ENCODE results near the gene ATP9A.

The ATP9A gene

GRCh38 chr20:51631011-51631950 lies 136.9 kb downstream of the ATP9A start:
- no peak for DNase-seq (ENCODE audit: low read depth in 2 of 2)

GRCh38 chr20:51629399-51630058 lies 138.7 kb downstream of the ATP9A start:
- DNase-seq (ENCODE audit: low read depth in 2 of 2) = no peak

GRCh38 chr20:51628533-51629398 lies 139.4 kb downstream of the ATP9A start:
- no peak for DNase-seq (ENCODE audit: low read depth in 2 of 2)

DNA sequence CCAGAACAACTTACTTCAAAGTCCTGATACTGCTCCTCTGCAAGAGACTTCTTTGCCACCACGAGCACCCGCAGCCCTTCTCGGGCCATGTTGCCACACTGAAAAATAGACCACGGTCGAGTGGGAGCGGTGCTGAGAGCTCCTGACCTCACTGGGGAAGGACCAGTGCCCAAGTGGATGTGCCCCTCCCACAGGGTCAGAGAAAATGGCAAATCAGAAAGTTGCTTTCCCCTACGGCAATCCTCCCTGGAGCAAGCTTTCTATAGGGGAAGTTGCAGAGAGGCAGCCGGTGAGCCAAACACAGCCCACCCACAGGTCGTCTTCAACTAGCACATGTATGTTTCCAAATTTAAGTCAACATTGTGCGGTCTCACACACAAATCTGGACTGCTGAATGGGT lies 140.6 kb downstream of the ATP9A start:
- DNase-seq (ENCODE audit: low read depth in 2 of 2) = no peak

- DNase-seq (ENCODE audit: low read depth in 2 of 2) = no peak
Measured at GRCh38 chr20:51625105-51625504, 143.1 kb downstream of the ATP9A start.

GRCh38 chr20:51624157-51624731 lies 143.9 kb downstream of the ATP9A start:
- DNase-seq (ENCODE audit: low read depth in 2 of 2) = peak in 1 of 2 donors; percentile 30

DNA sequence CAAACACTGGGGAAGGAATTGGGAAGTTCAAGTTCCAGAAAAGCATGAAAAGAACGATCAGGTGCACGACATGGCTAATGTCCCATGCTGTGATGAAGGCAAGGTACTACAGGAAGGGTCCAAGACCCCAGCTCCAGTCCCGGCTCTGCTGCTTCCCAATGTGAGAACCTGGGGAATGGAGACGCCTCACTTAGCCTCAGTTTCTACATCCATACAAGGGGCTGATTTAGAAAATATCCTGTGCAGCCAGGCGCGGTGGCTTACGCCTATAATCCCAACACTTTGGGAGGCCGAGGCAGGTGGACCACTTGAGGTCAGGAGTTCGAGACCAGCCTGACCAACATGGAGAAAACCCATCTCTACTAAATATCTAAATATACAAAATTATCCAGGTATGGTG lies 144.9 kb downstream of the ATP9A start:
- no peak for DNase-seq (ENCODE audit: low read depth in 2 of 2)

DNA sequence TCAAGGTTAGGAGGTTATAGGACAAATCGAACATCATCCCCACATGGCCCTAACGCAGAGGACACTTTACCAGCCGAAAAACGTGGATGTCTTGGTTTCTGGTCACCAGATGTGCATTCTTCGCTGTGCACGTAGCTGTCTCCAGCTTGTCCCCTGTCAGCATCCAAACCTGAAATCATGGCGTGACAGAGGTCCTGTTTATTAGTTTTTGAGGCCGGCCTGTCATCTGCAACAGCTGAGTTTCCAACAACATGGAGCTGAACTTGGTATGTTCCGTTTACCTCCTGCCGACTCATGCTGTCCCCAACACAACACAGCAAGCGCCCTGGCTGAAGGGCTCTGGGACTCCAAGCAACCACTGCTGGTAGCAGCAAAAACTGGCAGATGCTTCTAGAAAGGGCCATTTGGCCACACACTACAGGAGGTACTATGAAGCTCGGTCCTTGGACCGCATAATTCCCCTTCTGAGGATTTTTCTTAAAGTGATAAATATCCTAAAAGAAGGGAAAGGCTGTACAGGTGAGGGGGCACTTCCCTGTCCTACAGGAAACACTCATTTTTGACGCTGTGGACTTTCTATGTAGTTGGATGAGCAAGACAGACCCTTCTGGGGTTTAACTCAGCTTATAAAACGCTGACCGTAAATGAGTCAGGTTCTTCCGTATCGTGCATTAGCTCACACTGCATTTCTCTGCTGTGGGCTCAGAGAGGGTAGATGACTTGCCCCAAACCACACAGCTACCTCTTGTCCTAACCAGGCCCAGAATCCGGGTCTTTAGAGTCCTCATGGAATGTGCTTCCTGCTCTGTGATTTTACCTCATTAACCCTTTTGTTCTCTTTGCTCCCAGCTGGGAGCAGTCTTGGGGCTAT lies 146.0 kb downstream of the ATP9A start:
- no peak for DNase-seq (ENCODE audit: low read depth in 2 of 2)

GRCh38 chr20:51620432-51620831 lies 147.8 kb downstream of the ATP9A start:
- DNase-seq (ENCODE audit: low read depth in 2 of 2) = no peak

DNA sequence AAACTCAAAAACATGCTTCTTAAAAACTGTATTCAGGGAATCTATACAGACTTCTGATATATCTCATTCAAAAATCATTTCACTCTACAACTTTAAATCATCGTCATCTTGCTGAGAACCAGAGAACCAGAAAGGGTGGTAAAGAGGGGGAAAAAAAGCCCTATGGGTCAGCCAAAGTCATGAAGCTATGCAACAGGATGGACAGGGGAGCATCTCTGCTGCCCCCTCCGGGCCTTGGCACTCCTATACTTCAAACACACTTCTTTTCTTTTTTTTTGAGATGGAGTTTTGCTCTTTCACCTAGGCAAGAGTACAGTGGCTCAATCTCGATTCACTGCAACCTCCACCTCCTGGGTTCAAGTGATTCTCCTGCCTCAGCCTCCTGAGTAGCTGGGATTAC lies 152.1 kb downstream of the ATP9A start:
- no peak for DNase-seq (ENCODE audit: low read depth in 2 of 2)

GRCh38 chr20:51614687-51615086 lies 153.5 kb downstream of the ATP9A start:
- DNase-seq (ENCODE audit: low read depth in 2 of 2) = no peak

- DNase-seq (ENCODE audit: low read depth in 2 of 2) = no peak
Measured at GRCh38 chr20:51613580-51613979, 154.6 kb downstream of the ATP9A start.

GRCh38 chr20:51612896-51613295 lies 155.3 kb downstream of the ATP9A start:
- DNase-seq (ENCODE audit: low read depth in 2 of 2) = no peak

GRCh38 chr20:51611625-51611890 lies 156.6 kb downstream of the ATP9A start:
- no peak for DNase-seq (ENCODE audit: low read depth in 2 of 2)

GRCh38 chr20:51610761-51611624 lies 157.2 kb downstream of the ATP9A start:
- no peak for DNase-seq (ENCODE audit: low read depth in 2 of 2)

DNA sequence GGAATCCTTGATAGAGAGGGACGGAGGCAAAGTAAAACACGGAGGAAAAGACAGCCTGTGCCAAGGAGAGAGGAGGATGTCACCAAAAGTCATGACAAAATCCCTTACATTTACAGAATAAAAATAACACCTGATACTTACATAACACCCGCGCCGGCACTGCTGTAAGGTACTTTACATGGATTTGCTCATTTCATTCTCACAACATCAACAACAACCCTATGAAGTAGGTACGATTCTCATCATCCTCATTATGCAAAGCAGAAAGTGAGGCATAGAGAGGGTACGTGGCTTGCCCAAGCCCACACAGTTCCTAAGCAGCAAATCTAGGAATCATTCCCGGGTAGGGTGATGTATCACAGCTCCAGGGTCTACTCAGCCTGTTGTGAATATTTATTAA lies 158.1 kb downstream of the ATP9A start:
- DNase-seq (ENCODE audit: low read depth in 2 of 2) = no peak

- DNase-seq (ENCODE audit: low read depth in 2 of 2) = no peak
Measured at GRCh38 chr20:51609251-51609650, 158.9 kb downstream of the ATP9A start.

GRCh38 chr20:51608061-51608460 lies 160.1 kb downstream of the ATP9A start:
- DNase-seq (ENCODE audit: low read depth in 2 of 2) = no peak

DNA sequence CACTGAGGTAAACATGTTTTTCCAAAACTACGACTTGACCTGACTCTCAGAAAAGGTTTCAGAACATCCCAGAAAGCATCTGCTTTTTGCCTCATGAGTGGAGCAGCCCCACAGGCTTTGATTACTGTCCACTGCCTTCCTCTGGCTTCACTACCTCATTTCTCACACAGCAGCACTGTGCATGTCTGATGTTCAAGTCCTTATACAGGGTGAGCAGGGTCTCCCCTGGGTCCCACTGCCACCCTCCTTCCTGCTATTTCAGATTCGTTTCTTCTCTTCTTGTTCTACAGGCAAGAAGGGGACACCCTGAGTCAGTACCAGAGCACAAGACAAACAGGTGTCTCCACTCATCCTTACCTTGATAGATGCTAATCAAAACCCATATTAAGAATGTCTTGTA lies 161.0 kb downstream of the ATP9A start:
- DNase-seq (ENCODE audit: low read depth in 2 of 2) = no peak

- no peak for DNase-seq (ENCODE audit: low read depth in 2 of 2)
Measured at GRCh38 chr20:51604851-51605250, 163.3 kb downstream of the ATP9A start.

All from stimulated activated CD8-positive, alpha-beta memory T cell treated with anti-CD3 and anti-CD28 coated beads, Interleukin-7, amount 100 ng/mL, for 4 hours (primary cell).